Measurements from ENCODE around the gene IPPK. TPM values are rescaled to one million over a fixed set of nuclear protein-coding genes. Genes with fewer than 3 reads are reported as not detected.

IPPK gene
- total and polyA plus RNA-seq, 2 of the 4 experiments (the other 2 are of a cell fraction) = 25.1 to 26.8 TPM

GRCh38 chr9:92592537-92592936, 77.4 kb downstream of the IPPK start:
- no peaks in the 10 kb centered on the region for H3K9me1 ChIP-seq (ENCODE audit: insufficient read depth, low read length)
- BruUV-seq (replicated peaks) = no TSS peak
- no peaks in the 10 kb centered on the region for H3K79me1 ChIP-seq (ENCODE audit: low read depth in 1 of 2, low read length in 2 of 2)
- no peak overlapping the region for H3K27ac ChIP-seq (ENCODE audit: insufficient read depth, low read length)
- DNase-seq (no peak), ATAC-seq (ENCODE audit: low read depth) (no peak)
- no peak overlapping the region for H3K23ac ChIP-seq (ENCODE audit: low read depth, low read length)
- no peak overlapping the region for H3K4me3 ChIP-seq (ENCODE audit: insufficient read depth, low read depth, low read length)
- H2AK5ac ChIP-seq (ENCODE audit: low read depth, low read length) = no peak overlapping the region
- dilution Hi-C loops (cut with HindIII; ENCODE audit: low sequenced_read_pairs, unreplicated experiment) (no loop called here), in situ Hi-C loops (cut with MboI; ENCODE audit: low sequenced_read_pairs) (no loop called here), intact Hi-C loops (cut with micrococcal nuclease) (no loop called here)
- no peaks in the 10 kb centered on the region for H4K20me1 ChIP-seq (ENCODE audit: insufficient read depth, low read length)
- no peak overlapping the region for H3K56ac ChIP-seq (ENCODE audit: extremely low read depth, insufficient read depth, low read length)
- no peak overlapping the region for H2AFZ ChIP-seq (replicated peaks; ENCODE audit: low read length, poor library complexity)
- POLR2A ChIA-PET (ENCODE audit: unreplicated experiment) = no interaction called here
- peaks cover 2% of the 10 kb centered on the region; the same call in 1 of the 2 replicates for H3K4me1 ChIP-seq (ENCODE audit: control insufficient read depth, insufficient read depth, low read length)
- H2BK20ac ChIP-seq (ENCODE audit: low read depth, low read length) = no peak overlapping the region
- H3K4me2 ChIP-seq (ENCODE audit: low read depth, low read length) = no peak overlapping the region
- H4K91ac ChIP-seq (ENCODE audit: insufficient read depth, low read depth, low read length) = no peak overlapping the region
- H4K8ac ChIP-seq (ENCODE audit: low read depth in 2 of 2, low read length in 2 of 2) = no peak overlapping the region
- no peak overlapping the region for H4K5ac ChIP-seq (ENCODE audit: low read depth, low read length)
- WGBS, 2 experiments (ENCODE audit: extremely low coverage in 2 of 2, insufficient read length in 1 of 2) = no CpG with 5 or more reads among the region's 1 CpG
- H3K27me3 ChIP-seq (ENCODE audit: control insufficient read depth, insufficient read depth, low read length) = no peaks in the 10 kb centered on the region
- CTCF ChIA-PET = no interaction called here
- H2BK120ac ChIP-seq (ENCODE audit: low read depth, low read length) = no peak overlapping the region
- TF ChIP-seq BHLHE40 (IDR thresholded peaks at IDR 0.05; ENCODE audit: low read depth, low read length) (no peak), CHD1 (IDR thresholded peaks at IDR 0.05; ENCODE audit: low read depth, low read length) (no peak), SMC3 (IDR thresholded peaks at IDR 0.05; ENCODE audit: low read depth, low read length) (no peak), POLR2A (IDR thresholded peaks at IDR 0.05; ENCODE audit: low read depth, low read length) (no peak), MAZ (IDR thresholded peaks at IDR 0.05; ENCODE audit: borderline replicate concordance, low read depth, low read length) (no peak), RFX5 (IDR thresholded peaks at IDR 0.05; ENCODE audit: low read depth, low read length) (no peak), MAFK (IDR thresholded peaks at IDR 0.05; ENCODE audit: low read depth, low read length) (no peak), USF2 (IDR thresholded peaks at IDR 0.05; ENCODE audit: low read depth, low read length) (no peak)
- TF ChIP-seq, protein P1, sequence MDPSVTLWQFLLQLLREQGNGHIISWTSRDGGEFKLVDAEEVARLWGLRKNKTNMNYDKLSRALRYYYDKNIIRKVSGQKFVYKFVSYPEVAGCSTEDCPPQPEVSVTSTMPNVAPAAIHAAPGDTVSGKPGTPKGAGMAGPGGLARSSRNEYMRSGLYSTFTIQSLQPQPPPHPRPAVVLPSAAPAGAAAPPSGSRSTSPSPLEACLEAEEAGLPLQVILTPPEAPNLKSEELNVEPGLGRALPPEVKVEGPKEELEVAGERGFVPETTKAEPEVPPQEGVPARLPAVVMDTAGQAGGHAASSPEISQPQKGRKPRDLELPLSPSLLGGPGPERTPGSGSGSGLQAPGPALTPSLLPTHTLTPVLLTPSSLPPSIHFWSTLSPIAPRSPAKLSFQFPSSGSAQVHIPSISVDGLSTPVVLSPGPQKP (IDR thresholded peaks at IDR 0.05; ENCODE audit: borderline replicate concordance, low read depth, low read length) = no peak
- H2AK9ac ChIP-seq (replicated peaks; ENCODE audit: low read depth, low read length, poor library complexity) = no peak overlapping the region
- no peak overlapping the region for H3K4ac ChIP-seq (ENCODE audit: low read depth, low read length)
- H3K14ac ChIP-seq (replicated peaks; ENCODE audit: low read depth, low read length) = no peak overlapping the region
- H3K18ac ChIP-seq (ENCODE audit: low read depth, low read length) = no peak overlapping the region
- no peaks in the 10 kb centered on the region for H3K36me3 ChIP-seq (ENCODE audit: control insufficient read depth, insufficient read depth, low read length)
- no peak overlapping the region for H2BK15ac ChIP-seq (ENCODE audit: low read depth, low read length)
- H2BK5ac ChIP-seq (ENCODE audit: low read depth, low read length, poor library complexity, severe bottlenecking) = no peak overlapping the region
- no peak overlapping the region for H3K9ac ChIP-seq (ENCODE audit: low read depth, low read length)
- no peaks in the 10 kb centered on the region for H3K9me3 ChIP-seq (ENCODE audit: control insufficient read depth, insufficient read depth, low read length)
